Endothelial cell of umbilical vein (primary cell): ENCODE measurements around the gene FAM193B.

Experiments
- CTCF ChIP-seq, 2 donors: IDR thresholded peaks; 1 replicate in 1 of 2; 2 replicates in 1 of 2; pipeline ENCODE4 v1.5.1; 2011; ENCODE audit warnings: low read length in 2 of 2, mild to moderate bottlenecking in 2 of 2, moderate library complexity in 2 of 2, control low read depth in 1 of 2, inconsistent platforms in 1 of 2, low read depth in 1 of 2; ENCODE audit not compliant: insufficient read depth in 1 of 2; ENCODE audit errors: extremely low read depth in 1 of 2
- EZH2 ChIP-seq: IDR thresholded peaks from 2 replicates; pipeline ENCODE4 v1.6.1; 2012; ENCODE audit warnings: borderline replicate concordance, low read depth, mild to moderate bottlenecking, moderate library complexity, low read length, inconsistent platforms; ENCODE audit not compliant: severe bottlenecking

DNA sequence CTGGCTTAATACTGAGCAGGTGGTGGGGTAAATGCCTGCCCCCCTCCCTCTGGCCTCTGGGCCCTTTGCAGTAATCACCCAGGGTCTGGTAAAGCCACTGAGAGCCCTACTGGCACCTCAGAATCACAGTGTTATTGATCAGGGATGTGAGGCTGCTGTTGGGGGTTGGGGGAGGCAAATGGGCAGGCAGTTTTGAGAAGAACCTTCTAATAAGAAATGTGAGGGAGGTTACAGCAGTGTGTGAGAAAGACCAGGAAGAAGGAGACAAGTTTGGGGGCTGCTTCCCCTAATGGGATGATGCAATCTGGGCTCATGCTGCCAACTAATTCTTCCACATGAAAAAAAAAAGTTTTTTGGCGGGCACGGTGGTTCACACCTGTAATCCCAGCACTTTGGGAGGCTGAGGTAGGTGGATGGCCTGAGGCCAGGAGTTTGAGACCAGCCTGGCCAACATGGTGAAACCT, 42.4 kb upstream of the FAM193B start:
- TF ChIP-seq CTCF (IDR thresholded peaks at IDR 0.05; ENCODE audit: extremely low read depth in 1 of 2, insufficient read depth in 1 of 2, low read depth in 1 of 2, low read length in 2 of 2) (no peak), EZH2 (no peak)
